MG63 (cell line): ENCODE data around the gene COX8A. TPM values are rescaled to one million over a fixed set of nuclear protein-coding genes. Genes with fewer than 3 reads are reported as not detected.

ENCODE experiments used
- DNase-seq: peaks from one replicate; pipeline ENCODE4 v3.0.0-alpha.2; 2020
- H3K27me3 ChIP-seq: fragments of 250-450 bp; sonication (Bioruptor Pico); 2 replicates; pipeline ENCODE4 v1.5.1; 2020; ENCODE audit warnings: mild to moderate bottlenecking, moderate library complexity
- H3K36me3 ChIP-seq: fragments of 250-450 bp; sonication (Bioruptor Pico); 2 replicates; pipeline ENCODE4 v1.5.1; 2020; ENCODE audit warnings: mild to moderate bottlenecking, moderate library complexity
- H3K4me3 ChIP-seq: fragments of 250-450 bp; sonication (Bioruptor Pico); 2 replicates; pipeline ENCODE4 v1.5.1; 2020; ENCODE audit warnings: mild to moderate bottlenecking, moderate library complexity
- H3K9me3 ChIP-seq: fragments of 250-450 bp; sonication (Bioruptor Pico); 2 replicates; pipeline ENCODE4 v1.5.1; 2020; ENCODE audit warnings: mild to moderate bottlenecking, moderate library complexity
- total RNA-seq: library from RNA; depleted of rRNA; stranded (reverse); fragments of >200 nt; shearing (Covaris generic); gene quantifications from 2 replicates; pipeline ENCODE4 v1.2.3, GENCODE V29; 2014; ENCODE audit warnings: low replicate concordance

Gene COX8A
- total RNA-seq, 1 experiment from 2014 or later, result 593 TPM

DNA sequence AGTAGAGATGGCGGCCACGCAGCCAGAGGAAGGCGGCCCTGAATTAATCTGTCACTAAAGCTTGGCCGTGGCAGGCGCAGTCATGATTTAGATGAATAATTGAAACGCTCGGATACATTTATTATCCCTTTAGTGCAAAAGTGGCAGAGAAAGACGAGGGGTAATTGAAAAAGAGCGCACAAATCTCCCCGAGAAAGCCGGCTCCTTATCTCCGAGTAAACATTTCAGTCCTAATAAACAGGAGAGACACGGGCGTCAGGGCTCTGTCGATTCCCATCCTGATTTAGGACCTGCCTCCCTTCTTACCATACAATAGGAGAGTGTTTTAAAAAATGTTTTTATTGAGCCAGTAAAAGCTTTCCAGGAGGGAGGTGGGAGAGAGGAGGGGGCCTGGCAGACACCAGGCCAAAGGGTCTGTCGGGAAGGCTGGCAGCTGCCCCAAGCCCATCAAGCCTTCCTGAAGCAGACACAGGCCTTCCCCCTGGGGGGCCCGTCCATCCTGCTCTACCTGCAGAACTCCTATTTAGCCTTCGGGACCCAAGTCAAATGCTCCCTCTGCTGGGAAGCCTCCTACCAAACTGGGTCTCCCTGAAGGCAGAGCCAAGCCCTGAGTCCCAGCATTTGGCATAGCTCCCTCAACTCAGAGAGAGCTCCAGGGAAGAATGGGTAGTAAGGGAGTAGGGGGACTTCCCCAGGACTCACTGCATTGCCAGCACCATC lies 34.7 kb downstream of the COX8A start:
- no peak for DNase-seq
- Histone ChIP-seq H3K9me3 (no peaks in the 10 kb centered on the region), H3K36me3 (peaks cover 3% of the 10 kb centered on the region; the same call in 1 of the 2 replicates), H3K4me3 (no peak overlapping the region), H3K27me3 (no peaks in the 10 kb centered on the region)

DNA sequence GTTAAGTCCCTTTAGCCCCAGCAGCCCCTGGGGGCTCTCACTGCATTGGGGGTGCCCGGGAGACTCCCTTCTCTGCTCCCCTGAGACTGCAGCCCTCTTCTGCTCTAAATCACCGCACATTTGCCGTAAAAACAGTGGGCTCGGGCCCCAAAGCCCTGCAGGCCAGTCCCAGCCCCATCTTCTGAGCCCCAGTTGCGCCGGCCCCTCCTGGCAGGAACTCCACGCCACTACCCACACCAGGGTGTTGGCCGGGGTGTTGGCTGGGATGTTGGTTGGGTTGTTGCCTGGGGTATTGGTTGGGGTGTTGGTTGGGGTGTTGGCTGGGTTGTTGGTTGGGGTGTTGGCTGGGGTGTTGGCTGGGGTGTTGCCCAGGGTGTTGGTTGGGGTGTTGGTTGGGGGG lies 35.3 kb downstream of the COX8A start:
- no peaks in the 10 kb centered on the region for H3K9me3 ChIP-seq
- no peaks in the 10 kb centered on the region for H3K27me3 ChIP-seq
- no peak for DNase-seq
- peaks cover 3% of the 10 kb centered on the region; the same call in 1 of the 2 replicates for H3K36me3 ChIP-seq
- no peak overlapping the region for H3K4me3 ChIP-seq

- no peaks in the 10 kb centered on the region for H3K27me3 ChIP-seq
- H3K36me3 ChIP-seq, result no peaks in the 10 kb centered on the region
- no peaks in the 10 kb centered on the region for H3K9me3 ChIP-seq
- no peak overlapping the region for H3K4me3 ChIP-seq
- DNase-seq, result no peak
Measured at GRCh38 chr11:64010783-64011182, 36.4 kb downstream of the COX8A start.

DNA sequence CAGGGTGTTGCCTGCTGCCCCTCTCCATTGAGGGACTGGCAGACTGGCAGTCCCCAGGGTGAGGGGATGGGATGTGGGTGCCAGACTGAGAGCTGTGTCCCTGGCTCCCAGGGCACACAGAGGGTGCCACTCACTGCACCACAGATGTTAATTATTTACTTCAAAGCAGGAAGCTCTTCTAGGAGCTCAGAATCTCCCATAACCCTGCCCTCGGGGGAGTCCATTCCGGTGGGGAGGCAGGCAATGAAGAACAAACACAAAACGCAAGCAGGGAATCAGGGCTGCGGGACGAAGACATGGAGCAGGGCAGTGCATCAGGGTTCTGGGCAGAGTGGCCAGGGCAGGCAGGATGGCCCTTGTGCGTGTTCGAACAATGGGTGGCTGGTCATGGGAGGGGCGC lies 37.0 kb downstream of the COX8A start:
- no peaks in the 10 kb centered on the region for H3K9me3 ChIP-seq
- no peaks in the 10 kb centered on the region for H3K36me3 ChIP-seq
- DNase-seq, result no peak
- H3K27me3 ChIP-seq, result no peaks in the 10 kb centered on the region
- H3K4me3 ChIP-seq, result no peak overlapping the region

GRCh38 chr11:64013141-64013896 lies 38.9 kb downstream of the COX8A start:
- Histone ChIP-seq H3K4me3 (no peak overlapping the region), H3K27me3 (no peaks in the 10 kb centered on the region), H3K9me3 (no peaks in the 10 kb centered on the region), H3K36me3 (no peaks in the 10 kb centered on the region)
- DNase-seq, result no peak

DNA sequence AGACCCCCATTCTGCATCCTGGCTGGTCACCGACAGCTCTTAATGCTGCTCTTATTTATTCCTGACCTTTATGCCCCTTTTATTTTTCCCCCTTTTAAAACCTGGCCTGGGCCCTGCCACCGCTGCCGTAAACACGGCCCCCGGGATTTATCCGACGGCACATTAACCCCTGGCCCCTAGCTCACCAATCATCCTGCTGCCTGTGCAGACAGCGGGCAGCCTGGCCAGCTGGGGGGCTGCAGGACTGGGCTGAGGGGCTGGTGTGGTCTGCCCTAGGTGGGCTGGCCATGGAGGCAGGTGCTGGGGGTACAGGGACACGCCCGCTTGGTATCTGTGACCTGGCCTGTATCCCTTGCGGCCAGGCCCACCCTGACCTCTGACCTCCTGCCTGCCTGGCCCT lies 39.9 kb downstream of the COX8A start:
- no peak for DNase-seq
- no peaks in the 10 kb centered on the region for H3K36me3 ChIP-seq
- no peak overlapping the region for H3K4me3 ChIP-seq
- no peaks in the 10 kb centered on the region for H3K27me3 ChIP-seq
- H3K9me3 ChIP-seq, result no peaks in the 10 kb centered on the region

DNA sequence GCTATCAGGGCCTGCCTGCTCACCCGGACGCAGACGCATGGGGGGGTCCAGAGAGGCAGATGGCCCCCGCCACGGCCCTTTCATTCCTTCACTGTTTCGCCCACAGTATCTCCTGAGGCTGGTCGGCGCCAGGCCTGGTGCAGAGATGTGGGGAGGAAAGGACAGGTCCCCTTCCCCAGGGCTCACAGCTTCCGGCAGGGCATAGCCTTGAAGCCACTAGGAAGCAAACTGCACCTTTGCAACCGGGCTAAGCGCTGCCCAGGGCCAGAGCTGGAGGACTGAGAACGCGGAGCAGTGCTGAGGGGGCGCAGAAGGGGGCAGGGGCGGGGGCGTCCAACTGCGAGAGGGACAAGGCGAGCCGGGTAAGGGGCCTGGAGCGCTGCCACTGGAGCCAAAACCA lies 41.1 kb downstream of the COX8A start:
- no peaks in the 10 kb centered on the region for H3K27me3 ChIP-seq
- DNase-seq, result no peak
- H3K4me3 ChIP-seq, result no peak overlapping the region
- no peaks in the 10 kb centered on the region for H3K36me3 ChIP-seq
- H3K9me3 ChIP-seq, result no peaks in the 10 kb centered on the region

GRCh38 chr11:64015935-64016845 lies 41.8 kb downstream of the COX8A start:
- Histone ChIP-seq H3K9me3 (no peaks in the 10 kb centered on the region), H3K27me3 (no peaks in the 10 kb centered on the region), H3K36me3 (no peaks in the 10 kb centered on the region)

GRCh38 chr11:64017945-64018224 lies 43.5 kb downstream of the COX8A start:
- DNase-seq, result no peak
- Histone ChIP-seq H3K9me3 (no peaks in the 10 kb centered on the region), H3K27me3 (no peaks in the 10 kb centered on the region), H3K36me3 (no peaks in the 10 kb centered on the region), H3K4me3 (no peak overlapping the region)

More at GRCh38 chr11:64015935-64016845, 41.8 kb downstream of the COX8A start:
- no peak overlapping the region for H3K4me3 ChIP-seq
- no peak for DNase-seq

DNA sequence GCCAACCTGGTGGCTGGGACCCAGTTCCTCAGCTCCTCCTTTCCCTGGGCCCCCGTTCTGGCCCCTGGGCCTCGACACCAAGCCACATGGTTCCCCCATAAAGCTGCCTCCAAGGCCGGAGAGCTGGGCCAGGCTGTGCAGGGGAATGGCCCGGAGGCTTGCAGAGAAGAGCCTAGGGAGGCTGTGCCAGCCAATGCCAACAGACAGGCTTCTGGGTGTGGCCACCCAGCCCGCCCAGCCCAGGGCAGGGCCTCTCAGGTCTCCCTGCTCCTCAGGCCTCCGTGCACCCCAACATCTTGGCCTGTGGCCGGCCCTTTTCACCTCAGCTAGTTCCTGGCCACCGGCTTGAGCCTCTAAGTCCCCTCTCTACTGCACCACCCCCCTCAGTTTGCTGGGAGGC lies 43.9 kb downstream of the COX8A start:
- DNase-seq, result no peak
- Histone ChIP-seq H3K9me3 (no peaks in the 10 kb centered on the region), H3K36me3 (no peaks in the 10 kb centered on the region), H3K4me3 (no peak overlapping the region), H3K27me3 (no peaks in the 10 kb centered on the region)

DNA sequence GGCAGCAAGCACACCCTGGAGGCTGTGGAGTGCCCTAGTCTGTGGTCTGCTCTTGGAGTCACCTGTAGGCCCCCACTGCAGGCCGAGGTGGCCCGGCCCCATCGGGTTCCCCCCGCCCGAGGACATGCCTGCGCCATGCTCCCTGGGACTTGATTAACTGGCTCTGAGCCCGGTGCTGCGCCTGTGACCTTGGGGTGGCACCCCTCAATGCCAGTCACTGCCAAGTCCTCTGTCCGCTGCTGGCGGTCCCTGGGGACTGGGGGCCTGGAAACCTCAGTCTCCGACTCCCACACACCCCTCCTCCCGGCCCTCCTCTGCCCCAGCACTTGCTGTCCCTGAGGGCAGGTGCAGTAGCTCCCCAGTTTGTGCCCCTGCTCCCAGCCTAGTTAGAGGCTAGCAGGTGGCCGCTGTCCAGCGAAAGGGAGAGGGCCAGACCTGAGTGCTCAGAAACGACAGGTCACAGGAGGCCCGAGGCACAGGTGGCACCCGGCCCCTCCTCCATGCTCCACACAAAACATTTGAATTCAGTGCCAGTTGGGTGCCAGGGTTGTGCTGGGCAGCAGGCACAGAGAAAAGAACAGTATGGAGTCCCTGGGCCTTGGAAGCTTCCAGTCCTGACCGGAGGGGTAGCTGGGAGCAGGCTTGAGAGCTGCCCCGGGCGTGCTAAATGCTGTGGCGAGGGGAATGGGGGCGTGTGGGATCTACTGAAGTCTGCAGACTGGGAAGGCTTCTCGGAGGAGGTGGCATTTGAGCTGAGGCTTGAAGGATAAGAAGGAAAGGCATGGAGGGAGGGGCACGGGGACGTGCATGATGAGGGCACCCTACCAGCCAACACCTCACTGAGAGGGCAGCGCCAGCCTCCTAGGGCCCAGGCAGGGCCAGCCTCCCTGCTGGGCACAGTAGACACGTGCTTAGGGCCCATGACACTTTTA lies 45.0 kb downstream of the COX8A start:
- no peak for DNase-seq
- no peaks in the 10 kb centered on the region for H3K36me3 ChIP-seq
- H3K27me3 ChIP-seq, result no peaks in the 10 kb centered on the region
- H3K4me3 ChIP-seq, result no peak overlapping the region
- H3K9me3 ChIP-seq, result no peaks in the 10 kb centered on the region

DNA sequence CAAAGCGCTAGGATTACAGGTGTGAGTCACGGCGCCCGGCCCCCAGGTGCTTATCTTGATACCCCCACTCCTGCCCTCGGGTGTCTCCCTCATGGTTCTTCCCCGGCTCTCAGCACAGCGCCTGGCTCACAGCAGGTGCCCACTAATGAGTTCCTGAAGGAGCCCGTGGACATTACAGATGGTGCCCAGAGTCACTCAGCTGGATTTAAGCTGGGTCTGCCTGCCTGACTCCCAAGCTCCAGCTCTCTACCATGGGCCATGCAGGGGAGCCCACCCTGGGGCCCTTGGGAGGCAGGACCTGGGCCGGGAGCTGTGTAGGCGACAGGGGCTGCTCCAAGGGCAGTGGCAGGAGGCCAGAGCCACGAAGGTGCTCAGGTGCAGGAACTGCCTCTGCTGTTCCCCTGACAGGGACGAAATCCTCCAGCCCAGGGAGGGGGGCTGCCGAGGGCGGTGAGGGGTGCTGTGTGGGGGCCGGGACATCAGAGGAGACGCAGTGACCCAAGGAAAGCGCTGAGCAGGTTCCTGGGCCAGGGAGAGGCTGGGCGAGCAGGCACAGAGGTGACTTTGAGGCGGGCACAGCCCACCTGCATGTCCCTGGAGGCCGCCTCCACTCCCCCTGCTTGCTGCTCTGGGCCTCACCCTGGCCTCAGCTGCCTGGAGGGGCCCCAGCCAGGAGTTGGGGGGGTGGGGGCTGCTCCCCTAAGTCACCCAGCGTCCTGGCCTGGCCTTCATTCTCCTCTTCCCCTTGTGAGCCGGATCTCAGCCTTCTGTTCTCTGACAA lies 46.7 kb downstream of the COX8A start:
- Histone ChIP-seq H3K36me3 (no peaks in the 10 kb centered on the region), H3K4me3 (no peak overlapping the region), H3K9me3 (no peaks in the 10 kb centered on the region), H3K27me3 (no peaks in the 10 kb centered on the region)
- no peak for DNase-seq

DNA sequence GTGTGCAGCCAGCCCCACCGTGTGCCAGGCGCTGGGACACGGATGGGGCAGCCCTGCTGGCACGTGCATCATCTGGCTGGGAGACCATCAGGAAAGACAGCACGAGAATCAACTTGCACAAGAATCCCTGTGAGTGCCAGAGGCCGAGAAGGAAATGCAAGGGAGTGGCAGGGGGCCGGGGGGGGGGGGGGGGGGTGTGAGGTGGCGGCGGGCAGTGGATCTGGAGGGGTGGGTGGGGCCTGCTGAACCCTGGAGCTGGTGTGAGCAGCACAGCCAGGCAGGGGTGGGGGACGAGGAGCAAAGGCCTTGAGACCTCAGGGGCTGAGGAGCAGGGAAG lies 47.3 kb downstream of the COX8A start:
- no peak overlapping the region for H3K4me3 ChIP-seq

GRCh38 chr11:64022125-64022784 lies 47.8 kb downstream of the COX8A start:
- no peak overlapping the region for H3K4me3 ChIP-seq
- DNase-seq, result no peak
- H3K27me3 ChIP-seq, result no peaks in the 10 kb centered on the region
- no peaks in the 10 kb centered on the region for H3K9me3 ChIP-seq
- H3K36me3 ChIP-seq, result no peaks in the 10 kb centered on the region

More for the DNA sequence above, 47.3 kb downstream of the COX8A start:
- H3K27me3 ChIP-seq, result no peaks in the 10 kb centered on the region
- DNase-seq, result no peak
- no peaks in the 10 kb centered on the region for H3K9me3 ChIP-seq
- no peaks in the 10 kb centered on the region for H3K36me3 ChIP-seq
